PC-9 (cell line): ENCODE data around the gene ETV6.

Experiments used
- CTCF ChIP-seq: fragments of 200-600 bp; sonication (generic); conservative IDR thresholded peaks from 2 replicates; pipeline ENCODE4 v1.6.1; 2017; ENCODE audit warnings: mixed run types, antibody characterized with exemption, mild to moderate bottlenecking, moderate library complexity
- EZH2 ChIP-seq: fragments of 200-600 bp; sonication (generic); IDR thresholded peaks from 2 replicates; pipeline ENCODE4 v1.8.0; 2017; ENCODE audit warnings: antibody characterized with exemption, low read depth

- TF ChIP-seq CTCF (no peak), EZH2 (no peak)
Measured at GRCh38 chr12:11780521-11781101, 131.1 kb downstream of the ETV6 start.
